Immature natural killer cell (primary cell): ENCODE measurements around the gene ALDH3B2. TPM values are rescaled to one million over a fixed set of nuclear protein-coding genes. Genes with fewer than 3 reads are reported as not detected.

ENCODE experiments used
- DNase-seq, 3 donors: peaks; one replicate each; pipeline ENCODE4 v3.0.0; 2022; ENCODE audit warnings: mixed read lengths in 1 of 3
- H3K27ac Mint-ChIP-seq, 6 donors: one replicate each; pipeline ENCODE4 v1.8.0; 2020; ENCODE audit warnings: mixed read lengths in 6 of 6, mild to moderate bottlenecking in 5 of 6, inconsistent platforms in 4 of 6, moderate library complexity in 3 of 6
- H3K27me3 Mint-ChIP-seq, 3 donors: one replicate each; pipeline ENCODE4 v1.8.0; 2020 to 2021; ENCODE audit warnings: low read depth in 3 of 3, mild to moderate bottlenecking in 3 of 3, mixed read lengths in 3 of 3, moderate library complexity in 3 of 3, inconsistent platforms in 1 of 3
- H3K36me3 Mint-ChIP-seq, 3 donors: one replicate each; pipeline ENCODE4 v1.8.0; 2020; ENCODE audit warnings: mixed read lengths in 3 of 3, inconsistent platforms in 2 of 3, mild to moderate bottlenecking in 2 of 3
- H3K4me1 Mint-ChIP-seq, 2 donors: one replicate each; pipeline ENCODE4 v1.8.0; 2020; ENCODE audit warnings: inconsistent platforms in 2 of 2, mild to moderate bottlenecking in 2 of 2, mixed read lengths in 2 of 2, moderate library complexity in 1 of 2
- H3K4me3 Mint-ChIP-seq, 5 donors: one replicate each; pipeline ENCODE4 v1.8.0; 2020; ENCODE audit warnings: mild to moderate bottlenecking in 5 of 5, mixed read lengths in 5 of 5, inconsistent platforms in 3 of 5, moderate library complexity in 3 of 5
- H3K9me3 Mint-ChIP-seq, 6 donors: one replicate each; pipeline ENCODE4 v1.8.0; 2020; ENCODE audit warnings: mild to moderate bottlenecking in 6 of 6, mixed read lengths in 6 of 6, inconsistent platforms in 4 of 6, moderate library complexity in 3 of 6
- polyA plus RNA-seq, 3 donors: library from polyadenylated mRNA; unstranded; fragments of 300-500 nt; fragmentation: Illumina TruSeq; gene quantifications; one replicate each; pipeline ENCODE4 v1.2.3, GENCODE V29; 2021

Gene ALDH3B2
- polyA plus RNA-seq, 3 donors from 2014 or later: not detected

DNA sequence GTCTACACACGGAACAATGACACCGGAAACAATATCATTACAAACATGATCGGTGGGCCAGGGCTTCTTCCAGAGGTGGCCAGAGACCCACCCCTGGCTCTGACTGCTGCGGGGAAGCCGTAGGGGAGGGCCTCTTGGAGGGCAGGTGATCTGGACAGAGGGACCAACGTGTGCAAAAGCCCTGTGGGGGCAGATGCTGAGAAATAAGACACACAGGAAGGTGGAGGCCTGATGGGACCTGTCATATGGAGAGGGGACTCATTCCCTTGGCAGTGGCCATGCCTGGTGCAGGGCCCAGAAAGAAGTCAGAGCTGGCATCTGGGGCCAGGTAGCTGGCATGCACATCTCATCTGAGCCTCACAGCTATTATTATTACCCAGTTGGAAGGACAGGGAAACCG is 1.1 kb downstream of the ALDH3B2 start:
- H3K36me3 Mint-ChIP-seq: no peaks in the 10 kb centered on the region
- peaks cover 1 to 6% (median 2%) of the 10 kb centered on the region in 3 donors for H3K27me3 Mint-ChIP-seq
- DNase-seq: no peak
- no peaks in the 10 kb centered on the region for H3K4me1 Mint-ChIP-seq
- H3K27ac Mint-ChIP-seq: no peak overlapping the region
- no peaks in the 10 kb centered on the region for H3K9me3 Mint-ChIP-seq
- H3K4me3 Mint-ChIP-seq: no peak overlapping the region

DNA sequence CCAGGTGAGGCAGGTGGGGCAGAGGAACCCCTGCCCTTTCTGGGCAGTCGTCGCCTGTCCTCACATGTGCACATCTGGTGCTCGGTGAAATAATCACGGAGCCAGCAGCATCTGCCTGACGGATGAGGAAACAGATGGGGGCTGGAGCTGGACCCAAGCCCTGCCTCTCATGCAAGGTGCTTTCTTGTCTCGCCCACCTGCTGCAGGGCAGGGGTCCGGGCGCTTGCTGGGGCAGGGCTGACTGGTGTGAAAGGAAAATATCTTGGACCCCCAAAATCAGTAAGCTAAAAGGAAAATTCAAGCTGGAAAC is 3.3 kb downstream of the ALDH3B2 start:
- no peaks in the 10 kb centered on the region for H3K9me3 Mint-ChIP-seq
- H3K4me3 Mint-ChIP-seq: no peak overlapping the region
- peaks cover 0 to 6% (median 1%) of the 10 kb centered on the region in 3 donors for H3K27me3 Mint-ChIP-seq
- no peaks in the 10 kb centered on the region for H3K36me3 Mint-ChIP-seq
- H3K27ac Mint-ChIP-seq: no peak overlapping the region
- no peaks in the 10 kb centered on the region for H3K4me1 Mint-ChIP-seq
- DNase-seq: no peak

DNA sequence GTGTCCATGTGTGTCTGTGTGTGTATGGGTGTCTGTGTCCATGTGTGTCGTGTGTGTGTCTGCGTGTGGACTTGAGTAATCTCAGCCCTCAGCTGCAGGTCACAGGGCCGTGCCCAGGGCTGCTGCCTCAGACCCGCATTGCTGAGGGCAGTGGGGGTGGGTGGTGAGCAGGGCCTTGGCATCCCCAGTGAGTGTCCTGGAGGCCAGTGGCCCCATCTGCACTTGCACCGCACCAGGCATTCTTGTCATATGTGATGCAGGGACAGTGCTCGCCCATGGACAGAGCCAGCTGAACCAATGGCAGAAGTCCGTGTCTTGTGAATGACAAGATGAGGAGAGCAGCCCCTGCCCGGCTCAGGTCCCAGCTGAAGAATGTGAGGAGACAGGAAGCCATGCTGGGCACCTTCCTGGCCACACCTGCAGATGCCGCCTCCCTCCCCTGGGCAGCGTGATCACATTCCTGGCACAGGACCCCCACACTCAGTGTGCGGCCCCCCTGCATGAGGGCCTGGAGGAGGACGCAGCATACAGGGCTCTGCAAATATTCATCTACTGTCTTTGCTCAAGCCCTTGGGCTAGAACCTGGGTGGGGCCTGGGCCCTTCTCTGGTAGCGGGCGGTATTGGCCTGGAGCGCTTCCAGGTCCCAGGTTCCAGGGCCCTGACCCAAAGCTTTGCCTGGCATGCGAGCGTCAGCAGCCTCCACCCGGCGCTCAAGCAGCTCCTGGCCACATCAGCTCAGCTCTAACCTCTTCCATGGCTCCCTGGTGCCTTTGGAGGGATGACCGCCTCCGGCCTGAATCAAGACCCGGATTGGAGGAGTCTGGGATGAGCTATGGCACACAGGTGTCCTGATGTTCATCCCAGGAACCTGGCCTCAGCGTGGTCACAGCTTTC is 3.9 kb downstream of the ALDH3B2 start:
- Mint-ChIP-seq H3K4me1 (no peaks in the 10 kb centered on the region), H3K9me3 (no peaks in the 10 kb centered on the region), H3K27me3 (peaks cover 0 to 6% (median 1%) of the 10 kb centered on the region in 3 donors), H3K36me3 (no peaks in the 10 kb centered on the region), H3K27ac (no peak overlapping the region), H3K4me3 (no peak overlapping the region)
- no peak for DNase-seq

DNA sequence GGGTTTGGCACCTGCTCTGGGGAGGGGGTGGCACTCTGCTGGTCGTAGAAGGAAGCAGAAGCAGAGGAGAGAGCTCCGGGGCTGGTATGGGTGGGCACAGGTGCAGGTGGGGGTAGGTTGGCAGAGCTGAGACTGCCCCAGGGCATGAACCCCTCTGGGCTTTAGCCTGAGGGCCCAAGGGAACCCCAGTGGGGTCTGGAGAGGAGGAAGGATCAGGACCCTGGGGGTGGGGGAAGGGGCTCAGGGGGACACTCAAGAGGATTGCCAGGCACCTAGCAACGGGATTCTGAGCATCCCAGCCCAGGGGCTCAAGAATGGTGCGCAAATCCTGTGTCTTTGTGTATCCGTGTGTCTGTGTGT is 6.3 kb downstream of the ALDH3B2 start:
- H3K27me3 Mint-ChIP-seq: peaks cover 0 to 3% (median 3%) of the 10 kb centered on the region in 3 donors
- no peak overlapping the region for H3K4me3 Mint-ChIP-seq
- no peaks in the 10 kb centered on the region for H3K4me1 Mint-ChIP-seq
- no peak for DNase-seq
- H3K27ac Mint-ChIP-seq: no peak overlapping the region
- H3K9me3 Mint-ChIP-seq: no peaks in the 10 kb centered on the region
- H3K36me3 Mint-ChIP-seq: no peaks in the 10 kb centered on the region

DNA sequence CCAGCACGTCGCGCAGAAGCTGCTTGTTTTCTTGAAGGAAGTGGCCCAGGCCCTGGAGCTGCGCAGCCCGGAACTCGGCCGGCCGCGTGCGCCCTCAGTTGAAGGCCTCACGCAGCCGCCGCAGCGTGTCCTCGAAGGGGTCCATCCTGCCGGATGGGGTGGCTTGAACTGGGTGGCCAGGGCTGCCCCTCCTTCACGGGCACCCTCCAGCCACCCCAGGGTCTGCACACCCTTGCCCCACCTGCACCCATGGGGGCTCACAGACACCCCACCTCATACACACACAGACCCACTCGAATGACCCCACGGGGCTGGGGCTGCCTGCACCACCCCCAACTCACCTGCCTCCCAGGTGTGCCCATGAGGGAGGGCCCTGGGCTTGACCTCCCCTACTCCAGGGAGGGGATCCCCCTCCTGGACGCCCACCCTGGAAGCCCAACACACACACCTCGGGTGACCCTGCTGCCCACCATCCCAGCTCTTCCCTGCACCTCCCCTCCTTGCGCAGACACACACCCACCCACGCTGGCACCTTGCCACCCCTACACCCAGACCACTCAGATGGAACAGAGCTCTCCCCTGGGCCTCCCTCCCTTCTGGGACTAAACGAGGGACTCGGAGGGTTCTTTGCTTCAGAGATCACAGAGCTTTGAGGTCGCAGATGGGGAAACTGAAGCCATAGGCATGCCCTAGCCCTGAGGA is 6.8 kb downstream of the ALDH3B2 start:
- DNase-seq: no peak
- Mint-ChIP-seq H3K4me1 (no peaks in the 10 kb centered on the region), H3K27ac (no peak overlapping the region), H3K4me3 (no peak overlapping the region), H3K36me3 (no peaks in the 10 kb centered on the region), H3K27me3 (peaks cover 0 to 3% (median 2%) of the 10 kb centered on the region in 3 donors), H3K9me3 (no peaks in the 10 kb centered on the region)

DNA sequence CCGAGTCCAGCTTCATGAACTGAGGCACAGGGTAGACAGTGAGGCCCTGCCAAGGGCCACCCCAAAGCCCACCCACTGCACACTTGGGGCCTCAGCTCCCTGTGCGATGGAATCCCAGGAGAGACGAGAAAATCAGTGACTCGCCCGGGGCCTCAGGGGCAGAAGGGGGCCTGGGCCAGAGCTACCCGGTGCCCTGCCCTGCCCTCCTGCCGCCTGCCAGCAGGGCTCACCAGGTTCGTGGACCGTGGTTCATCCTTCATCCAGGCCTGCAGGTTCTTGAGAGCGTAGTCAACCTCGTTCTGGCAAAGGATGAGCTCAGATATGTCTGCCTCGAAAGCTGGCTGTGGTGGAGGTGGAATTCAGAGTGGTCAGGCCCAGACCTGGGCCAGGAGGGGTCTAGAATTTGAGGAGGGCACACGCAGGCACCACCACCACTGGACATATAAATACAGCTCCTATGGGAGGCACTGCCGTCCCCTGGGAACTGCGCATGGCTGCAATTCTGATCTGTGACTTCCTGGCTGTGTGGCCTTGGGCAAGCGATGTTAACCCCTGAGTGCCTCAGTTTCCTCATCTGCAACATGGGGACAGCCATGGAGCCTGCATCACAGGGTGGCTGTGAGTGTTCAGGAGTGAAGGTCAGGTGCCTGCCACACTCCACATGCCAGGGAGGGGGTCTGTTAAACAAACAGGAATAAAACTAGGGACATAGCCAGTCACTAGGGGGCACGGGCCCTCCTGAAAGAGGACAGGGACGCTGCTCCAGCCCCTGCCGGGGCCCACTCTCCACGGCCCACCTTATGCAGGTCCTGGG is 7.5 kb downstream of the ALDH3B2 start:
- peaks cover 0 to 3% (median 2%) of the 10 kb centered on the region in 3 donors for H3K27me3 Mint-ChIP-seq
- no peaks in the 10 kb centered on the region for H3K4me1 Mint-ChIP-seq
- DNase-seq: no peak
- no peaks in the 10 kb centered on the region for H3K9me3 Mint-ChIP-seq
- H3K27ac Mint-ChIP-seq: no peak overlapping the region
- no peak overlapping the region for H3K4me3 Mint-ChIP-seq
- no peaks in the 10 kb centered on the region for H3K36me3 Mint-ChIP-seq

DNA sequence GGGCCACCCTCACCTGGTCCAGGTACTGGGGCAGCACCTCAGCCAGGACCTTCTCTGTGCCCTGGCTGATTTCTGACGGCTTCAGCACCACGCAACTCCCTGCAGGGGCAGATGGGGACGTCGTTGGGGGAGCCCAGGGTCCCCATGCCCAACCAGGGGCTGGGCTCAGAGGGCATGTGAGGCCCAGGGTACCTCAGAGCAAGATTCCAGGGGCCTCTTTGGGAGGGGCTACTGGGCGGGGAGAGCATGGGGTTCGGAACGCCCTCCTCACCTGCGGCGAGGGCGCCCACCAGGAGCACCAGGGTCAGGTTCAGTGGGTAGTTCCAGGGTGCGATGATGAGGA is 8.1 kb downstream of the ALDH3B2 start:
- DNase-seq: no peak
- Mint-ChIP-seq H3K36me3 (no peaks in the 10 kb centered on the region), H3K4me3 (no peak overlapping the region)

DNA sequence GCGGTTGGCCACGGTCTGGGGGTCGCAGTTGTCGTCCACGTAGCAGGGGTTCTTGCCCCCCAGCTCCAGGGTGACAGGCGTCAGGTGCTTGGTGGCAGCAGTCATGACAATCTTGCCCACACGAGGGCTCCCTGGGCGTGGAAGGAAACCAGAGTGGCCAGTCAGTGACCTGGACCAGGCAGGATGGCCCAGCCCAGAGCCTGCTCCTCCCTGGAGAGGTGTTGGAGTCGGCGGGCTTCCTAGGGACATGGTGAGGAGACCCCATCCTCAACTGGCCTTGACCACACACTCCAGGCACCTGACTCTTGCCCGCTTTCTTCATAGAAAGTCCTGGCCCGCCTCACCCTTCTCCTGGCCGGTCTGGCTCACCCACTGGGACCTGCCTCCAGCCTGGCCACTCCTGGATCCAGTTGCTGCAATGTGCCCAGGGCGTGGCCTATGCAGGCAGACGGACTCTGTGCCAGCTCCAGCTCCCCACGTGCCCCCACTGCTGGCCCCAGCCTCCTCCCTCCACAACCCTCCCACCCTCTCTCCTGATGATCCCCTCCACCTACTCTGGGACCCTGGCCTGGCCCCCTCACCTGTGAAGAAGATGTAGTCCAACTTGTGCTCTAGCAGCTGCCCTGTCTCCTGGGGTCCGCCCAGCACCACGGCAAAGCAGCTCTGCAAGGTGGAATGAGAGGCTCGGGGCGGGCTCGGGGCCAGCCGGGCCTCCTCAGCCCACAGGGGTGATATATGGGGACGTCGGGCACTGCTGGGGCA is 8.7 kb downstream of the ALDH3B2 start:
- peaks cover 0 to 7% (median 2%) of the 10 kb centered on the region in 3 donors for H3K27me3 Mint-ChIP-seq
- H3K4me1 Mint-ChIP-seq: no peaks in the 10 kb centered on the region
- no peak overlapping the region for H3K27ac Mint-ChIP-seq
- no peaks in the 10 kb centered on the region for H3K36me3 Mint-ChIP-seq
- H3K4me3 Mint-ChIP-seq: no peak overlapping the region
- no peaks in the 10 kb centered on the region for H3K9me3 Mint-ChIP-seq
- DNase-seq: no peak

More for the DNA sequence above, 8.1 kb downstream of the ALDH3B2 start:
- Mint-ChIP-seq H3K27me3 (peaks cover 0 to 5% (median 2%) of the 10 kb centered on the region in 3 donors), H3K4me1 (no peaks in the 10 kb centered on the region), H3K27ac (no peak overlapping the region), H3K9me3 (no peaks in the 10 kb centered on the region)

DNA sequence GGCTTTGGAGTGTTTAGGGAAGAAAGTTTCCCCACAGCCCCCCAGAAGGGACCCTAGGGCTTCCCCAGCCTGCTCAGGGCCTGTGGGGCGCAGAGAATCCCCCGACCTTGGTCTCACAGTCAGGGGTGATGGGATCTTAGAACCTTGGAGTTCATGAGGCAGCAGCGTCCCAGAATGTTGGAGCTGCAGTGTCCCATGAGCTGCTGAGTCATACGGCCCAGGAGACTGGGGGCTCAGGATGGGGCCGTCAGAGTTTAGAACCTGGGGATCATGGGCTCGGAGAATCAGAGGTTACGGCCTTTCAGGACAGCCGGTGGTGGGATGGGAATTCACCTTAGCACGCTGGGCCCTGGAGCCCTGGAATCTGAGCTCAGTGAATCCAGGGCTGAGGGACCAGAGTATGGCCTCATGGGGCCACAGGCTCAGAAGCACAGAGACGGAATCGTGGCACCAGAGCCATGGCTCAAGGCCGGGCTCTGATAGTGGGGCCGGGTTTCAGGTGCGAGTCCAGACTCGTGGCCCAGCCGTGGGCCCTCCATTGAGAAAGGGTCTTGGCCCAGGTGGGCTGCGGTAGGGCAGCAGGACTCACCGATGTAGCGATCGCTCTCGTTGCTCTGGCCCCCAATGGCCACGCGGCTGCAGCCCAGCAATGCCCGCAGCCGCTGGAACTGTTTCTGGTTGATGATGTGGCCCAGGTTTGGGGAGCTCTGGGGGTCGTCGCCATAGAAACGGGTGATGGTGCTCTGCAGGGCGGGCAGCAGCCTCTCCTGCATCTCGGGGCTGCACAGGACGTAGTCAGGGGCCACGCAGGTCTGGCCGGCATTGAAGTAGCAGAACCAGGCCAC is 9.5 kb downstream of the ALDH3B2 start:
- peaks cover 0 to 7% (median 0%) of the 10 kb centered on the region in 3 donors for H3K27me3 Mint-ChIP-seq
- H3K4me3 Mint-ChIP-seq: no peak overlapping the region
- no peaks in the 10 kb centered on the region for H3K9me3 Mint-ChIP-seq
- H3K4me1 Mint-ChIP-seq: no peaks in the 10 kb centered on the region
- DNase-seq: no peak
- H3K36me3 Mint-ChIP-seq: no peaks in the 10 kb centered on the region
- no peak overlapping the region for H3K27ac Mint-ChIP-seq

DNA sequence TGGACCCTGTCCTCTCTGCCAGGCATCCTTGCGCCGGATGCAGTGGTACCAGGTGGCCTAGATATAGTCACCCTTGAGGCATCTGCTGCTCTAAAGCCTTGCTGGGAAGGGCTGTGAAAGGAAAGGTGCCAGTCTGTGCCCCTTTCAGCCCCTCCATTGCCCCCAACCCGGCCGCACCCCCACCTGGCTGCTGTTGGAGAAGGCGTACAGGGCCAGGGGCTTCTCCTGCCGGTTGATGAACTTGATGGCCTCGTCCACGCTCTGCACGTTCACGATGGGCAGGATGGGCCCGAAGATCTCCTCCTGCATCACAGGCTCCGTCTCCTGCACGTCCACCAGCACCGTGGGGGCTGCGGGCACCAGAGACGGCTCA is 10.2 kb downstream of the ALDH3B2 start:
- no peak for DNase-seq
- H3K36me3 Mint-ChIP-seq: no peaks in the 10 kb centered on the region
- H3K4me1 Mint-ChIP-seq: no peaks in the 10 kb centered on the region
- H3K9me3 Mint-ChIP-seq: no peaks in the 10 kb centered on the region
- H3K27ac Mint-ChIP-seq: no peak overlapping the region
- peaks cover 0 to 7% (median 0%) of the 10 kb centered on the region in 3 donors for H3K27me3 Mint-ChIP-seq
- no peak overlapping the region for H3K4me3 Mint-ChIP-seq

DNA sequence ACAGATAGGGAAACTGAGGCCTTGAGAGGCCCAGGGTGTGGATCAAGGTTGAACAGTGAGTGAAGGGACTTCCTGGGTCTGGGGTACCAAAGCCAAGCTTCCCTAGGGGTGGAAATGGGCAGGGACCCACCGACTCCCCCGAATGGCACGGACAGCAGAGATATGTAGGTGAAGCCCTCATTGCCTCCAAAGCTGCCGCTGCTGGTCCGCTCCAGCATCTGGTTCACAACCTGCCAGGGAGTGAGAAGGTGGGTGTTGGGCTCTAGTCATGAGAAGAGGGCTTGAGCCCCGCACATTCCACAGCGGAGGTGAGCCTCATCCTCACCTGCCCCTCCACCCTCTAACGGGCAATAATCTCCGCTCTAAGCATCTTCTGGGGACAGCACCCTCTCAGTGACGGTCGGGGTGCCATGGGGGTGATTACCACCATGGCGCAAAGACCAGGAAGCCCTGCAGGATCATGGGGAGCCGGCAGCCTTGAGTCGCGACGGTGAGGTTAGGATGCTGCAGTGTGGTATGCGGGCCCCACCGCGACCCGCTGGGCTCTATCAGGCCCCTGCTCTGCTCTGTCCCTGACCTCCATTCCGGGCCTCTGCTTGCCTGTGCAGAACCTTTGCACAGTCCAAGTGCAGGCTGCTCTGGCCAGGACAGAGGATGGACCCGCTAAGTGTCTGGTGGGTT is 10.8 kb downstream of the ALDH3B2 start:
- H3K27ac Mint-ChIP-seq: no peak overlapping the region

DNA sequence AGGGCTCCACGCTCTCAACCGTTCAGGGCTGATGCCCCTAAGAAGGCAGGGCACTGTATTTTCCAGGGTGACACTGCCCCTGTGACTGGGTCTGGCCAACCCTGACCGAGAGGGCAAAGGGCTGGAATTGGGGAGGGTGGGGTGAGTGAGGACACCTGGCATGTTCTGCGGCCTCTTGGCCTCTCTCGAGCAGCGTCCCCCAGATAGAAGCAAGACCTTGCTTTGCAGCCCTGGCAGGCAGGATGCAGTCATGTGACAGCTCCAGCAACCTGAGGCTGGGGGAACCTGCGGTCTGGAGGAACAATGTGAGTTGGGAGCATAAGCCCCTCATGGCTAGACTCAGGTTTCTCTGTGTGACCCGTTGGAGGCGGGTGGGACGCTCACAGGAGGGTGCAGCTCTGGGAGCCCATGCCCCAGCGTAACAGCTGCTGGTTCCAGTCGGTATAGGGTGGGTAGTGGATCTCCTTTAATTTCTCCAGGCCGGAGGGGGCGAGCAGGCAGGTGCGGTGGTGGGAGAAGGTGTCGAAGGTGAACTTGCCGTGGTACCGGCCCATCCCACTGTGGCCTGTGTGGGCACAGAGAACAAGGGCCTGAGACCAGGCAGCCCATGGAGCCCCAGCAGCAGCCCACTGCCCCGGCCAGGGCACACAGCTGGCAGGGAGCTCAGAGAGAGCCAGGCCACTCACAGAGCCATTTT is 11.4 kb downstream of the ALDH3B2 start:
- peaks cover 0 to 7% (median 0%) of the 10 kb centered on the region in 3 donors for H3K27me3 Mint-ChIP-seq
- H3K36me3 Mint-ChIP-seq: no peaks in the 10 kb centered on the region
- H3K27ac Mint-ChIP-seq: no peak overlapping the region
- no peak overlapping the region for H3K4me3 Mint-ChIP-seq
- no peak for DNase-seq
- no peaks in the 10 kb centered on the region for H3K9me3 Mint-ChIP-seq
- no peaks in the 10 kb centered on the region for H3K4me1 Mint-ChIP-seq

More for the DNA sequence above, 10.8 kb downstream of the ALDH3B2 start:
- Mint-ChIP-seq H3K4me3 (no peak overlapping the region), H3K27me3 (peaks cover 0 to 7% (median 0%) of the 10 kb centered on the region in 3 donors), H3K36me3 (no peaks in the 10 kb centered on the region), H3K4me1 (no peaks in the 10 kb centered on the region), H3K9me3 (no peaks in the 10 kb centered on the region)
- DNase-seq: no peak
